HEK293 (cell line): ENCODE results near the gene ZFX.

Experiments used
- GLIS2 ChIP-seq: fragments of 450-650 bp; formaldehyde crosslinking; IDR thresholded peaks from 2 replicates; pipeline ENCODE4 v1.5.1; 2016; ENCODE audit warnings: missing biosample characterization, missing genetic modification characterization
- IKZF3 ChIP-seq: fragments of 450-650 bp; IDR thresholded peaks from 2 replicates; pipeline ENCODE4 v1.5.0; 2018; ENCODE audit warnings: missing biosample characterization, mild to moderate bottlenecking, missing genetic modification characterization, moderate library complexity
- KLF8 ChIP-seq: fragments of 450-650 bp; formaldehyde crosslinking; IDR thresholded peaks from 2 replicates; pipeline ENCODE4 v1.5.1; 2016; ENCODE audit warnings: missing biosample characterization, missing genetic modification characterization
- MEIS1 ChIP-seq: sonication (generic); formaldehyde crosslinking; IDR thresholded peaks from 2 replicates; pipeline ENCODE4 v1.8.1; 2022; ENCODE audit warnings: missing genetic modification reagents, mild to moderate bottlenecking, borderline replicate concordance
- OSR2 ChIP-seq: fragments of 450-650 bp; formaldehyde crosslinking; IDR thresholded peaks from 2 replicates; pipeline ENCODE4 v1.5.1; 2016; ENCODE audit warnings: missing biosample characterization, missing genetic modification characterization
- PRDM6 ChIP-seq: fragments of 450-650 bp; formaldehyde crosslinking; IDR thresholded peaks from 2 replicates; pipeline ENCODE4 v1.5.1; 2017; ENCODE audit warnings: missing biosample characterization, missing genetic modification characterization
- SP2 ChIP-seq: fragments of 450-650 bp; formaldehyde crosslinking; IDR thresholded peaks from 2 replicates; pipeline ENCODE4 v1.5.1; 2016; ENCODE audit warnings: missing biosample characterization, missing genetic modification characterization
- SP7 ChIP-seq: fragments of 450-650 bp; formaldehyde crosslinking; IDR thresholded peaks from 2 replicates; pipeline ENCODE4 v1.5.1; 2016; ENCODE audit warnings: missing biosample characterization, missing genetic modification characterization
- ZBTB10 ChIP-seq: fragments of 450-650 bp; formaldehyde crosslinking; IDR thresholded peaks from 2 replicates; pipeline ENCODE4 v1.5.1; 2016; ENCODE audit warnings: missing biosample characterization, missing genetic modification characterization
- ZBTB21 ChIP-seq: fragments of 450-650 bp; formaldehyde crosslinking; IDR thresholded peaks from 2 replicates; pipeline ENCODE4 v1.5.1; 2017; ENCODE audit warnings: missing biosample characterization, missing genetic modification characterization
- ZNF148 ChIP-seq: fragments of 450-650 bp; formaldehyde crosslinking; IDR thresholded peaks from 2 replicates; pipeline ENCODE4 v1.5.0; 2017; ENCODE audit warnings: missing biosample characterization, missing genetic modification characterization, borderline replicate concordance
- ZNF157 ChIP-seq: fragments of 450-650 bp; formaldehyde crosslinking; IDR thresholded peaks from 2 replicates; pipeline ENCODE4 v1.5.1; 2016; ENCODE audit warnings: missing biosample characterization, missing genetic modification characterization
- ZNF335 ChIP-seq: fragments of 450-650 bp; formaldehyde crosslinking; conservative IDR thresholded peaks from 2 replicates; pipeline ENCODE4 v1.5.1; 2016; ENCODE audit warnings: missing biosample characterization, missing genetic modification characterization
- ZNF366 ChIP-seq: fragments of 450-650 bp; formaldehyde crosslinking; conservative IDR thresholded peaks from 2 replicates; pipeline ENCODE4 v1.5.1; 2016; ENCODE audit warnings: missing biosample characterization, missing genetic modification characterization
- ZNF404 ChIP-seq: fragments of 450-650 bp; formaldehyde crosslinking; IDR thresholded peaks from 2 replicates; pipeline ENCODE4 v1.5.1; 2017; ENCODE audit warnings: missing biosample characterization, missing genetic modification characterization
- ZNF423 ChIP-seq: fragments of 450-650 bp; formaldehyde crosslinking; IDR thresholded peaks from 2 replicates; pipeline ENCODE4 v1.5.1; 2016; ENCODE audit warnings: missing biosample characterization, missing genetic modification characterization
- ZNF488 ChIP-seq: fragments of 450-650 bp; formaldehyde crosslinking; IDR thresholded peaks from 2 replicates; pipeline ENCODE4 v1.5.1; 2016; ENCODE audit warnings: missing biosample characterization, missing genetic modification characterization
- ZNF544 ChIP-seq: fragments of 450-650 bp; formaldehyde crosslinking; IDR thresholded peaks from 2 replicates; pipeline ENCODE4 v1.5.0; 2017; ENCODE audit warnings: missing biosample characterization, missing genetic modification characterization
- ZNF596 ChIP-seq: fragments of 450-650 bp; IDR thresholded peaks from 2 replicates; pipeline ENCODE4 v1.5.0; 2018; ENCODE audit warnings: missing biosample characterization, mild to moderate bottlenecking, missing genetic modification characterization, moderate library complexity
- ZNF639 ChIP-seq: fragments of 450-650 bp; formaldehyde crosslinking; IDR thresholded peaks from 2 replicates; pipeline ENCODE4 v1.5.1; 2016; ENCODE audit warnings: missing biosample characterization, missing genetic modification characterization
- ZNF645 ChIP-seq: fragments of 450-650 bp; formaldehyde crosslinking; IDR thresholded peaks from 2 replicates; pipeline ENCODE4; 2016; ENCODE audit warnings: missing biosample characterization, missing genetic modification characterization
- ZNF776 ChIP-seq: fragments of 450-650 bp; formaldehyde crosslinking; IDR thresholded peaks from 2 replicates; pipeline ENCODE4 v1.5.0; 2017; ENCODE audit warnings: missing biosample characterization, missing genetic modification characterization, borderline replicate concordance
- ZNF785 ChIP-seq: fragments of 450-650 bp; formaldehyde crosslinking; IDR thresholded peaks from 2 replicates; pipeline ENCODE4 v1.5.1; 2016; ENCODE audit warnings: missing biosample characterization, missing genetic modification characterization
- ZXDB ChIP-seq: fragments of 450-650 bp; formaldehyde crosslinking; IDR thresholded peaks from 2 replicates; pipeline ENCODE4 v1.5.1; 2016; ENCODE audit warnings: missing biosample characterization, missing genetic modification characterization
- TF ChIP-seq, protein P1 (sequence below): fragments of 450-650 bp; formaldehyde crosslinking; IDR thresholded peaks from 2 replicates; pipeline ENCODE4 v1.5.1; 2016; ENCODE audit warnings: missing biosample characterization, missing genetic modification characterization

The ZFX gene

GRCh38 chrX:24145303-24146186, 4.0 kb upstream of the ZFX start (continued):
- TF ChIP-seq ZNF639 (tag by site-specific recombination) (peak; percentile 55; the same call in 1 of the 2 replicates), SP2 (tag by site-specific recombination) (no peak), KLF8 (tag by site-specific recombination) (peak; percentile 60), MEIS1 (peak; percentile 76; the same call in 1 of the 2 replicates), ZNF785 (tag by site-specific recombination) (no peak), ZNF776 (tag by site-specific recombination) (no peak), ZBTB10 (0 out of 2 replicates have a peak, but pooled peaks have one; percentile 32), ZNF423 (tag by site-specific recombination) (peak; percentile 23; the same call in 1 of the 2 replicates), PRDM6 (tag by site-specific recombination) (peak; percentile 96), ZNF404 (tag by site-specific recombination) (no peak), ZNF645 (0 out of 2 replicates have a peak, but pooled peaks have one; percentile 32), ZNF544 (tag by site-specific recombination) (no peak), ZNF366 (tag by site-specific recombination) (peak; percentile 51), SP7 (tag by site-specific recombination) (peak; percentile 94), OSR2 (tag by site-specific recombination) (peak; percentile 98), ZNF335 (tag by site-specific recombination) (no peak; the same call in 1 of the 2 replicates), ZBTB21 (tag by site-specific recombination) (0 out of 2 replicates have a peak, but pooled peaks have one; percentile 28), ZNF157 (tag by site-specific recombination) (no peak), ZXDB (tag by site-specific recombination) (peak; percentile 85), ZNF148 (tag by site-specific recombination) (no peak), ZNF596 (tag by site-specific recombination) (peak; percentile 61), IKZF3 (peak; percentile 78), ZNF488 (tag by site-specific recombination) (peak; percentile 36; the same call in 1 of the 2 replicates), GLIS2 (tag by site-specific recombination) (peak; percentile 48)
- TF ChIP-seq, protein P1, sequence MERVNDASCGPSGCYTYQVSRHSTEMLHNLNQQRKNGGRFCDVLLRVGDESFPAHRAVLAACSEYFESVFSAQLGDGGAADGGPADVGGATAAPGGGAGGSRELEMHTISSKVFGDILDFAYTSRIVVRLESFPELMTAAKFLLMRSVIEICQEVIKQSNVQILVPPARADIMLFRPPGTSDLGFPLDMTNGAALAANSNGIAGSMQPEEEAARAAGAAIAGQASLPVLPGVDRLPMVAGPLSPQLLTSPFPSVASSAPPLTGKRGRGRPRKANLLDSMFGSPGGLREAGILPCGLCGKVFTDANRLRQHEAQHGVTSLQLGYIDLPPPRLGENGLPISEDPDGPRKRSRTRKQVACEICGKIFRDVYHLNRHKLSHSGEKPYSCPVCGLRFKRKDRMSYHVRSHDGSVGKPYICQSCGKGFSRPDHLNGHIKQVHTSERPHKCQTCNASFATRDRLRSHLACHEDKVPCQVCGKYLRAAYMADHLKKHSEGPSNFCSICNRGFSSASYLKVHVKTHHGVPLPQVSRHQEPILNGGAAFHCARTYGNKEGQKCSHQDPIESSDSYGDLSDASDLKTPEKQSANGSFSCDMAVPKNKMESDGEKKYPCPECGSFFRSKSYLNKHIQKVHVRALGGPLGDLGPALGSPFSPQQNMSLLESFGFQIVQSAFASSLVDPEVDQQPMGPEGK (tag by site-specific recombination): peak; percentile 63
